Activated CD8-positive, alpha-beta T cell treated with anti-CD3 and anti-CD28 coated beads, Interleukin-2, amount 10 ng/mL, durations not matched to agents 7 days and 5 days (primary cell): ENCODE data around the gene TMEM109. TPM values are rescaled to one million over a fixed set of nuclear protein-coding genes. Genes with fewer than 3 reads are reported as not detected.
A peak's percentile ranks its signal among the peaks of the same experiment; 100 is the strongest.
"Not testable (repeated sequence)": the region's sequence is repeated elsewhere in the genome, so short reads cannot be mapped to it uniquely, and the experiment has no call there.

ENCODE experiments used
- ATAC-seq: fragments of 150-1000 bp; cut with Tn5 transposase; one replicate; pipeline ENCODE4 v1.10.0; 2021; ENCODE audit warnings: moderate library complexity
- CTCF ChIA-PET: fragments of 350-600 bp; sonication (Branson Sonifier 250); formaldehyde crosslinking; loops from one replicate; lab custom pipeline; 2021; ENCODE audit warnings: antibody characterized with exemption; lab: Charles Lee
- POLR2A ChIA-PET: fragments of 350-600 bp; sonication (Branson Sonifier 250); formaldehyde crosslinking; loops from one replicate; lab custom pipeline; 2021; ENCODE audit warnings: antibody characterized with exemption; lab: Charles Lee
- DNase-seq: peaks from one replicate; pipeline ENCODE4 v3.0.0-alpha.2; 2020
- H3K27ac Mint-ChIP-seq: one replicate; pipeline ENCODE4 v1.8.0; 2021; ENCODE audit warnings: mild to moderate bottlenecking, mixed read lengths
- H3K27me3 Mint-ChIP-seq: one replicate; pipeline ENCODE4 v1.8.0; 2021; ENCODE audit warnings: low read depth, mixed read lengths
- H3K36me3 Mint-ChIP-seq: one replicate; pipeline ENCODE4 v1.8.0; 2021; ENCODE audit warnings: low read depth, mixed read lengths
- H3K4me1 Mint-ChIP-seq: one replicate; pipeline ENCODE4 v1.8.0; 2021; ENCODE audit warnings: low read depth, mixed read lengths
- H3K4me3 Mint-ChIP-seq: one replicate; pipeline ENCODE4 v1.8.0; 2021; ENCODE audit warnings: mild to moderate bottlenecking, mixed read lengths
- H3K9me3 Mint-ChIP-seq: one replicate; pipeline ENCODE4 v1.8.0; 2022; ENCODE audit warnings: mixed read lengths; ENCODE audit not compliant: insufficient read depth
- total RNA-seq, 2 experiments: library from RNA; stranded (reverse); gene quantifications; one replicate each; pipeline ENCODE4 v1.2.3, GENCODE V29; 2021

The TMEM109 gene
- total RNA-seq, 2 experiments from 2014 or later, result 136 to 139 TPM

DNA sequence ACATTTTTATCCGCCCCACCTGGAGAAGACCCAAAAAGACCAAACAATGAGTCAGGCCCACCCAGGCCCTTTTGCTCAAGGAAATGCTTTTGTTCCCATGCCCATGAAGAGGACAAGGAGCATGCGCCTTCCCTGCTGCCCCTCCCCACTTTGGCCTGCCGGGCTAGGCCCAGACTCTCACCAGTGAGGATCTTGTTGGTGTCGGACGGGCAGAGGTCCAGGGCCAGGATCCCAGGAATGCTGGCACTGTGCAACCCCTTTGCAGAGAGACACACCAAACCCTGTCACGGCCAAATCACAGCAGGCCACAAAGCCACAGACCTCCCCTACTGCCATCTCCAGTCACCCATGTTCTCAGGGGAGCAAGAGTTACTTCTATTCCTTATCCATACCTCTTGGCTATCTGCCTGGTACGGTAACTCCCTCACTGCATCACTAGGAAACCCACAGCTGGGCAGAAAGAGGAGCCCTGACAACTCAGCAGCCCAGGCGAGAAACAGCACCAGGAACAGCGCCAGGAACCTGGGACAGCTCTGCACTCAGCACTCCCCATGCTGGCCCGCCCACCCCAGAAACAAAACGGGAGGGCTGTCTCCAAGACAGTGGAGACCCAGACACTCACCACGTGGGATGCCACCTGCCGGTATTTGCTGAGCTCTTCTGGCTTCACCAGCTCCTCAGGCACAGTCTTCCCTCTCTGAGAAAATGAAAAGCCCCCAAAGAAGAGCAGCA is 13.1 kb upstream of the TMEM109 start:
- Mint-ChIP-seq H3K27ac (no peak overlapping the region), H3K27me3 (no peaks in the 10 kb centered on the region), H3K4me3 (no peak overlapping the region), H3K36me3 (peaks cover 75% of the 10 kb centered on the region), H3K4me1 (peaks cover 29% of the 10 kb centered on the region), H3K9me3 (no peaks in the 10 kb centered on the region)
- ATAC-seq (no peak), DNase-seq (no peak)
- ChIA-PET CTCF (interaction anchor here (0.7 to 9.2 kb wide), 15 partner anchors 12 to 485 kb away, joined by 3 to 187 read pairs (median 9); partner anchors contain the start of gene TMEM109), POLR2A (no interaction called here)

GRCh38 chr11:60902625-60903024 is 11.3 kb upstream of the TMEM109 start:
- DNase-seq (no peak), ATAC-seq (no peak)
- Mint-ChIP-seq H3K27ac (peak overlapping the region; percentile 50), H3K9me3 (no peaks in the 10 kb centered on the region), H3K27me3 (no peaks in the 10 kb centered on the region), H3K4me1 (peaks cover 40% of the 10 kb centered on the region), H3K36me3 (peaks cover 60% of the 10 kb centered on the region), H3K4me3 (no peak overlapping the region)
- POLR2A ChIA-PET, result interaction anchor here (1.2 kb wide), 1 partner anchor 13 kb away, joined by 3 read pairs; no protein-coding TSS in a partner anchor
- CTCF ChIA-PET, result interaction anchor here (1.0 to 9.2 kb wide), 5 partner anchors 10 to 136 kb away, joined by 3 to 187 read pairs (median 7); no protein-coding TSS in a partner anchor

GRCh38 chr11:60905047-60905446 is 8.9 kb upstream of the TMEM109 start:
- ChIA-PET CTCF (interaction anchor here (0.9 to 5.0 kb wide), 11 partner anchors 10 to 431 kb away, joined by 3 to 35 read pairs (median 5); partner anchors contain the start of gene CD6), POLR2A (interaction anchor here (1.2 to 2.8 kb wide), 3 partner anchors 10 to 74 kb away, joined by 4 to 23 read pairs (median 5); partner anchors contain the start of gene TMEM109)
- H3K27ac Mint-ChIP-seq, result peak overlapping the region; percentile 89
- no peaks in the 10 kb centered on the region for H3K9me3 Mint-ChIP-seq
- H3K4me1 Mint-ChIP-seq, result peaks cover 42% of the 10 kb centered on the region
- peaks cover 37% of the 10 kb centered on the region for H3K36me3 Mint-ChIP-seq
- H3K27me3 Mint-ChIP-seq, result peaks cover 7% of the 10 kb centered on the region
- no peak for DNase-seq
- H3K4me3 Mint-ChIP-seq, result peak overlapping the region; percentile 80
- no peak for ATAC-seq

DNA sequence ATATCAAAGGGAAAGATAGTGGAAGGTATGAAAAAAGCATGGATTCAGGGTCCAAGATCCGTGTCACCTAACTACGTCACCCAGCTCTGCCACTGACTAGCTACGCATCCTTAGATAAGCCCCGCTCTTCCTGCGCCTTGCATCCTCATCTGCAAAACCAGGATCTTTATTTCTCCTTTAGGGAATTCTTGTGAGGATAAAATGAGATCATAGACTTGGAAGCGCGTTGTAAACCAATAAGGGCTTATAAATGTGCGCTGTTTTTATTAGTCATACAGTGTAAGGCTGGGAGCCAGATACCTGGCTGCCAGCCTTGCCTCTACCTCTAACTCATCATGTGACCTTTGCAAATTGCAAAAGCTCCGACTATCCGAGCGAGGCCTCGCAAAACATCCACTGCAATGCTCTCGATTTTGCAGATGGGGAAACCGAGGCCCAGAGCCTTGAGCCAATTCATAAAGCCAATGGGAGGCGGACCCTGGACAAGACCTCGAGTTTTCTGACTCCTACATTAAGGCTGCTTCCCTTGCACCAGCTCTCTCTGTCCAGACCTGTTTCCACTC is 8.3 kb upstream of the TMEM109 start:
- ChIA-PET CTCF (interaction anchor here (0.9 to 5.0 kb wide), 9 partner anchors 10 to 430 kb away, joined by 3 to 35 read pairs (median 5); partner anchors contain the start of gene CD6), POLR2A (interaction anchor here (0.6 to 2.8 kb wide), 5 partner anchors 9 to 75 kb away, joined by 3 to 23 read pairs (median 4); partner anchors contain the start of gene TMEM109)
- peaks cover 7% of the 10 kb centered on the region for H3K27me3 Mint-ChIP-seq
- H3K4me1 Mint-ChIP-seq, result peaks cover 43% of the 10 kb centered on the region
- ATAC-seq, result no peak
- H3K4me3 Mint-ChIP-seq, result peak overlapping the region; percentile 80
- DNase-seq, result no peak
- peaks cover 31% of the 10 kb centered on the region for H3K36me3 Mint-ChIP-seq
- peak overlapping the region; percentile 89 for H3K27ac Mint-ChIP-seq
- no peaks in the 10 kb centered on the region for H3K9me3 Mint-ChIP-seq

- no peaks in the 10 kb centered on the region for H3K9me3 Mint-ChIP-seq
- CTCF ChIA-PET, result interaction anchor here (0.9 to 5.0 kb wide), 9 partner anchors 7 to 178 kb away, joined by 3 to 35 read pairs (median 5); partner anchors contain the start of gene CD6
- peaks cover 7% of the 10 kb centered on the region for H3K27me3 Mint-ChIP-seq
- peak within 1 kb of the TSS; percentile 89 for H3K27ac Mint-ChIP-seq
- DNase-seq, result peak; percentile 99
- peaks cover 27% of the 10 kb centered on the region for H3K36me3 Mint-ChIP-seq
- peaks cover 48% of the 10 kb centered on the region for H3K4me1 Mint-ChIP-seq
- POLR2A ChIA-PET, result interaction anchor here (0.6 to 2.8 kb wide), 5 partner anchors 8 to 75 kb away, joined by 3 to 23 read pairs (median 4); partner anchors contain the start of gene TMEM109
- H3K4me3 Mint-ChIP-seq, result peak within 1 kb of the TSS; percentile 80
- peak; percentile 93 for ATAC-seq
Observed at GRCh38 chr11:60906132-60906972, 7.6 kb upstream of the TMEM109 start, which contains the start of gene PRPF19. PRPF19 (minus strand) TSS chr11:60906585; CDS start chr11:60906382, 203 bp downstream.

DNA sequence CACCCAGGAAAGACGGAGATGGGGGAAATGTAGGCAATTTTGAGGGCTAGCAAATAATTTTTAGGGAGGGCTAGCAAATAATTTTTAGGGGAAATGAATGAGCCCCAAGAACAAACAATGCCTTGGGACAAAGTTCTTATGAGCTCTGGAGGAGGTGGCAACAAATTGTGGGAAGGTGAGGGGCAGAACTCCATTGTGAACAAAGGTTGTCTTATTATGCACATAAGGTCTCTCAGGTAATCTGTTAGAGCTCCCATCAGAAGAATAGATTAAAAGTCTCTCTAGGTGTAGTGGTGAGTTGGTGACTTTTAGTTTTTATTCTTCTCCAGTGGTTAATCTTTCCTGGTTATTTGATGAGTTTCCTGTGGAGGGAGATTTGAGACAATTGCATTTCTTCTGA is 5.2 kb upstream of the TMEM109 start:
- POLR2A ChIA-PET, result no interaction called here
- no peak overlapping the region for H3K4me3 Mint-ChIP-seq
- H3K4me1 Mint-ChIP-seq, result peaks cover 54% of the 10 kb centered on the region
- DNase-seq (no peak), ATAC-seq (no peak)
- H3K27ac Mint-ChIP-seq, result no peak overlapping the region
- CTCF ChIA-PET, result interaction anchor here (2.3 kb wide), 1 partner anchor 10 kb away, joined by 9 read pairs; no protein-coding TSS in a partner anchor
- H3K36me3 Mint-ChIP-seq, result peaks cover 11% of the 10 kb centered on the region
- no peaks in the 10 kb centered on the region for H3K9me3 Mint-ChIP-seq
- peaks cover 7% of the 10 kb centered on the region for H3K27me3 Mint-ChIP-seq

GRCh38 chr11:60909680-60910280 is 4.2 kb upstream of the TMEM109 start:
- POLR2A ChIA-PET, DNase-seq, H3K9me3 Mint-ChIP-seq, CTCF ChIA-PET, H3K36me3 Mint-ChIP-seq, ATAC-seq, H3K27me3 Mint-ChIP-seq, H3K4me3 Mint-ChIP-seq, H3K27ac Mint-ChIP-seq: not testable (repeated sequence)
- H3K4me1 Mint-ChIP-seq, result peaks cover 46% of the 10 kb centered on the region

DNA sequence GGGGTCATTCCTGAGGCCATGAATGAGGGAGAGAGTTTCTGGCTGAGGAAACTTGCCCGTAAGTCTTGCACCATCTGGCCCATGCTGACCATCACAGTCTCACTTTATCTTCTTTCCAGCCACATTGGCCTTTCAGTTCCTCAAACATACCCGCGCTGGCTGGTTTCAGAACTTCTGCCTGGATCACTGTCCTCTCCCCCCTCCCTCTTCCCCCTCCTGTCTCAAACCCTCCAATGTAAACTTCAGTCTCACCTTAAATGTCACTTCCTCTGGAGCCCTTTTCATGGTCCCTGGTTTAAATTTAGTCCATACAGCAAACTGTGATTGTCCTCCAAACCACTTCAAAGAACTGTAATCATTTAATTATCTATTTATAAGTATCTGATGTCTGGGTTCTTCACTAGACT is 3.7 kb upstream of the TMEM109 start:
- Mint-ChIP-seq H3K27ac (no peak overlapping the region), H3K27me3 (peaks cover 7% of the 10 kb centered on the region), H3K36me3 (peaks cover 3% of the 10 kb centered on the region), H3K4me1 (peaks cover 43% of the 10 kb centered on the region), H3K9me3 (no peaks in the 10 kb centered on the region), H3K4me3 (no peak overlapping the region)
- POLR2A ChIA-PET, result no interaction called here
- no peak for ATAC-seq
- DNase-seq, result no peak
- CTCF ChIA-PET, result no interaction called here

- Mint-ChIP-seq H3K4me3 (no peak overlapping the region), H3K9me3 (no peaks in the 10 kb centered on the region), H3K4me1 (peaks cover 45% of the 10 kb centered on the region), H3K36me3 (peaks cover 2% of the 10 kb centered on the region), H3K27ac (no peak overlapping the region), H3K27me3 (peaks cover 7% of the 10 kb centered on the region)
- ATAC-seq (no peak), DNase-seq (no peak)
- POLR2A ChIA-PET, result no interaction called here
- CTCF ChIA-PET, result interaction anchor here (3.4 kb wide), 1 partner anchor 12 kb away, joined by 27 read pairs; no protein-coding TSS in a partner anchor
Observed at GRCh38 chr11:60910711-60911380, 3.1 kb upstream of the TMEM109 start.

DNA sequence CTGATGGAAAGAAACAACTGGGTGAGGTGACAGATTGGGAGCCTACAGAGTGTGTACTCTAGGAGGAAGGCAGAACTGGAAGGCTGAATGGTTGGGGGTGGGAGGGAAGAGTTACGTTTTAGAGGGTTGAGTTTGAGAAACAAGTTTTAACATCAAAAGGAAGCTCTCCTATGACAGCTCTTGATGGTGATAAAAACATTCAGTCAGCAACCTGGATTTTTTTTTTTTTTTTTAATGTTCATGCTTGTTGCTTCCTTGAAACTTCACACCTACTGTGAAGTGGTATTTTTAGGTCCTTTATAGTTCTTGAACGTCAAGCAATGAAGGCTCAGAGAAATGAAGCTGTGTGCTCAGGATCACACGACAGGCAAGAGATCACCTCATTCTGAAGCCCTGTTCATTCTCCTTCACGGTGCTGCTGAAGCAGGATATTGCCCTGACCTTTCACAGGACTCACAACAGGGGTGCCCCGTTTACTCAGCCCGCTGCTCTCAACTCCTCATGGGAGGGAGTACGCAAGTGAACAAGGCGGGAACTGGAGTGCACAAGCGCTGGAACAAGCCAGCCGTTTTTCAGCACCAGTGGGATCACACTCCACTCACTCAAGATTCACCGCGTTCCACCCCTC is 1.6 kb upstream of the TMEM109 start:
- ChIA-PET POLR2A (interaction anchor here (0.6 to 0.8 kb wide), 6 partner anchors 43 to 277 kb away, joined by 3 to 4 read pairs (median 3); partner anchors contain the start of gene CD6), CTCF (interaction anchor here (0.8 to 4.7 kb wide), 9 partner anchors 9 to 217 kb away, joined by 3 to 31 read pairs (median 4); no protein-coding TSS in a partner anchor)
- H3K36me3 Mint-ChIP-seq, result peaks cover 14% of the 10 kb centered on the region
- peak overlapping the region; percentile 1 for H3K4me3 Mint-ChIP-seq
- H3K4me1 Mint-ChIP-seq, result peaks cover 50% of the 10 kb centered on the region
- ATAC-seq (no peak), DNase-seq (no peak)
- H3K27me3 Mint-ChIP-seq, result peaks cover 7% of the 10 kb centered on the region
- peak overlapping the region; percentile 77 for H3K27ac Mint-ChIP-seq
- H3K9me3 Mint-ChIP-seq, result no peaks in the 10 kb centered on the region
